Embryonic facial prominence (tissue), 1 donor: Measurements from ENCODE around the gene MAP3K3.

Experiments
- DNase-seq: peaks from one replicate; pipeline ENCODE4 v3.0.0-alpha.2; 2016; ENCODE audit errors: extremely low spot score

Gene MAP3K3

GRCh38 chr17:63694229-63694949 is 72.2 kb downstream of the MAP3K3 start:
- DNase-seq = no peak

GRCh38 chr17:63694950-63695773 is 72.9 kb downstream of the MAP3K3 start:
- DNase-seq = no peak

DNA sequence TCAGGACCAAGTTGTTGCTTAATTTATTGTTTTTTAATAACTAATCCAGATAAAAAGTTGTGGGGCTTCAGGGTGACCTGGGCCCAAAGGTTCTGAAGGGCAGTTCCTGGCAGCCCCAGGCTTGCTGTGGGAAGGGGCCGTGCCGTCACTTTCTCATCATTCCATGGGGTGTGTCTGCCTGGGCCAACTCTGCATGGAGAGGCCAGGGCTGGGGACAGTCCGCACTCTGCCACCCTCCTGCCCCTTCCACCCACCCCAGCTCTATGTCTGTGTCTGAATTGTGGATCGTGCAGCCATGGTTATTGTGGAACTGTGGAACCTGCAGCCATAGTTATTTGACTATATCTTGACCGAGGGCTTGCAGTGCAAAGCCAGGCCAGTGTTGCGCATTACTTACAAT is 73.7 kb downstream of the MAP3K3 start:
- no peak for DNase-seq

- DNase-seq = no peak
These were observed 74.3 kb downstream of the MAP3K3 start for GRCh38 chr17:63696381-63696961.

DNA sequence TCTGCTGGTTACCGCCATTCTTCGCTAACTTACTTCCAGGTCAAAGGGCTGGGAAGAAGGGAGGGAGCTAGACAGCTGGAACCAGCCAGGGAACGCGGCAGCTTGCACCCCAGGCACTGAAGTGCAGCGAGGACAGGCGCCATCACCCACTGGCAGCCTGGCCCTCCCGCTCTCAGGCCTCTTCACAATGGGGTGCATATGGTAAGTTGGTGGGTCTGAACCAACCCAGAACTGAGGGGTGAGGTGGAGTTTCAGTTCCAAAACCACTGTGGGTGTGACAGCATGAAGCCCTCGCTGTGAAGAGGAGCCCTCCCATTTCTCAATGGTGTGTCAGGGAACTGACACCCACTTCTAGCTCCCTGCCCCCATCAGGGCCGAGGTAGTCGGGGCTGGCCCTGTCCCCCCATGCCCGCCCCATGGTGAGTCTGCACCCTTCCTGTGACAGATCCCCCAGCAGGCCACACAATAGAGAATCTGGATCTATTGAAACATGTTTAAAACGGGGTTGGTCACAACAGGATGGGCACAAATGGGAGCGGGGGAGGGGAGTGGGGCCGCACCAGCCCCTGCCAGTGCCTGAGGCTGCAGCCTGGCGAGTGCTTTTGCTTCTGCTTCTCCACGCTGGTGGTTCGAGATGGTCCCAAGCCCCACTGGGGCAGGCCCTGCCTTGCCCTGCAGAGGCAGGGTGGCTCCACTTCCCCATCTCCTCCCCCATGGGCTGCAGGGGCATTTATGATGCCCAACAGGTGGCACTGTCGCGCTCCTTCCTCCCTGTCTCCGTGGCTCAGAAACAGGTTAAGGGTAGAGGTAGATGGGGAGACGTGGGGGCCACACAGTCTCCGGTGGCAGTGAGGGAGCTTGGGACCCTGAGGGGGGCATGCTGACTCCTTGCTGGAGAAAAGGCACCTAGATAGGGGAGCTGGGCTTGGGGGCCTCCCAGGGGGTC is 75.4 kb downstream of the MAP3K3 start:
- no peak for DNase-seq

- DNase-seq = no peak
These were observed 76.2 kb downstream of the MAP3K3 start for GRCh38 chr17:63698381-63698885.

DNA sequence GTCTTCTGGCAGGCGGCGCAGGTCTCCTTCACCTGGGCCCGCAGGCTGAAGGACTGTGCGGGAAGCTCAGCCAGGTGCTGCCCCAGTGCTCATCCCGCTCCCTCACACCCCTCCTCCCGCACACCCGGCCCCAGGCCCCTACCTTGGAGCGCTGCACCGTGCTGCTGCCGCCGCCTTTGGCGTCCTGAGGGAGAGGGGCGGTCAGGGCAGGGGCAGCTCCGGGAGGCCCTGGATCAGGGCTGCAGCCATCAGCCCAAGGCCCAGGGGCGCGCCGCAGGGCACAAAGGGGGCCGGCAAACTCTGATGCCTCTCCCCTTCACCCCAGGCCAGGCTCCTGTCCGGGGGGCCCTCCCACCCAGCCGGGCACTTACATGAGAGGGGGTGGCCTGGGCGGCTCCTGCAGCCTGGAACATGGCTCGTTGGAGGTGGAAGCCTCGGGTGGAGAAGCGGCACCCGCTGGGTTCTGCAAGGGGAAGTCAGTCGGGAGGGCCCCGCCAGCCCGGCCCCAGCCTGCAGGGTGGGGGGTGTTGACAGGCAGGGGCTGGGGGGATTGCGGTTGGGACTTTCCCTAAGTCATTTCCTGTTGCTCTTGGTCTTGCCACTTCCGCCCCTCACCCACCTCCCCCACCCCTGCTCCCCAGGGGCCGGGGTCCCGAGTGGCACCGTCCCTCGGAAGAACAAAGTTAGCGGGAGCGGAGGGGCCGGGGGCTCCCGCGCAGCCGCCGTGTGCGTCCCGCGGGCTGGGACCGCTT is 76.8 kb downstream of the MAP3K3 start:
- no peak for DNase-seq

- DNase-seq = no peak
These were observed 77.7 kb downstream of the MAP3K3 start, which contains the start of gene LIMD2 for GRCh38 chr17:63699638-63700527. Gene LIMD2, minus strand, starts transcription at chr17:63700125. Its CDS starts 827 bp downstream, at chr17:63699298.

GRCh38 chr17:63700528-63701455 is 78.6 kb downstream of the MAP3K3 start:
- no peak for DNase-seq

DNA sequence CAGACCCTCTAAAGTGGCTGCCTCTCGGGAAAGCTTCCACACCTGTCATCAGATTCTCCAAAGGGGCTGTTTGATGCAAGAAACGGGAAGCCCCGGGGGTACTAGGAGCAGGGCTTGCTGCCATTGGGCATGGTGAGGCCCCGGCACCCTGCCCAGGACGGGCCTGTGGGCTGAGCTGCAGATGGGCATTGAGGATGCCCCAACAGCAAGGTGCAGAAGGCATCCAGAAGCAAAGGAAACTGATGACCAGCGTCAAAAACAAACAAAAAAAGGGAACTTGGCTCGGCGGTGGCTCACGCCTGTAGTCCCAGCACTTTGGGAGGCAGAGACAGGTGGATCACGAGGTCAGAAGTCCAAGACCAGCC is 79.2 kb downstream of the MAP3K3 start:
- no peak for DNase-seq

GRCh38 chr17:63701868-63702720 is 79.9 kb downstream of the MAP3K3 start:
- no peak for DNase-seq

DNA sequence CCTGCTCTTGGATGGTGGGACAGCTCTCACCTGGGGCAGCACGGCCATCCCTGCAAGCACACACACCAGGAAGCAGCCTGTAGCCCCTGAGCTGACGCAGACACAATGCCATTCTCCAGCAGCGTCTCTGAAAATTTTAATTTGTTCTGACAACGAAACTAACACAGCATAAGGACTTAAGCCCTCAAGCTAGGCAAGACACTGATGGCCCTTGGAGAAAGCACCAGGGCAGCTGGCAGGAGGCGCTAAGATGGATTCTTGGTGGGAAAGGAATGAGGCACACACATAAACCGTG is 80.5 kb downstream of the MAP3K3 start:
- no peak for DNase-seq

- no peak for DNase-seq
These were observed 80.8 kb downstream of the MAP3K3 start for GRCh38 chr17:63703029-63703428.

DNA sequence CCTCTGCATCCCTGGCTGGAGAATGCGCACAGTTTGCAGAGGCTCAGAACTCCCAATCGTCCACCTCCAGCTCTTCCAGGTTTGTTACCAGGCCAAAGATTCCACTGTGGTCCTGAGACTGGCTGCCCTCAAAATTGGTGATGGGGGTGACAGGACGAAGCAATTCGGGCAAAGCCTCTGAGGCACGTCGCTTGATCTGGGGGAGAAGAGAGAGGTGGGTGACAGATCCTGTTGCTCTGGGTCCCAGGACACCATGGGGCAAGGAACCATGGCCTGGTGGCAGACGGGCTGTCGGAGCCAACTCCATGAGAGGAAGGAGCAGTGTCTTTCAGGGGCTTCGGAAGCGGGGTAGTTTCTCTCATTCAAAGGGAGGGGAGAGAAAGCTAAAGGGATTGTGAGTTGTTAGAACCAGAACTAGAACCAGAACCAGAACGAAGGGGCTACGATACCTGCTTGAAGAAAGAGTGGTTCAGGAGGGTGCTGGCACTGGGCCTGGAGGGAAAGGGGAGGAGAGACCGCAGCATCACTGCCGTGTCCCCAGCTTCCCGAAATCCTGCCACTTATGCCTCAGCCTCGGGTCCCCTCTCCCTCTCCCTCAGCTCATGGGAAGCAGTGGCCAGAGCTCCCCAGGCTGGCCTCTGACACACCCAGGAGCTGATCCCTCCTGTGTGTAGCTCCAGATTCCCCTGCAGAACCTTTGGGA is 81.5 kb downstream of the MAP3K3 start:
- no peak for DNase-seq

DNA sequence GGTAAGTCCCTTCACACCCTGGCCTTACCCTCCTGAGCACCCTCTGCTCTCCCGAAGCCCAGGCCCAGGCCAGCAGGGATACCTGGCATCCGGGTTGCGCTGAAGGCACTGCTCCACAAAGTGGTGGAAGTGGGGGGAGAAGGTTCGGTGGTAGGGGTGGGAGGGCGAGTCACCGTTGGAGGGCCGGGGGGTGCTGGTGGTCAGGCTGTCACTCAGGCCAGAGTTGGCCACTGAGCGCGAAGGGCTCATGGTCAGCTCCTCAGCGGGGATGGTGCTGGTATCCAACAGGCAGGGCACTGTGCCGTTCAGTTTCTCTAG is 82.0 kb downstream of the MAP3K3 start:
- DNase-seq = no peak

GRCh38 chr17:63704836-63705235 is 82.6 kb downstream of the MAP3K3 start:
- no peak for DNase-seq

- no peak for DNase-seq
These were observed 83.4 kb downstream of the MAP3K3 start for GRCh38 chr17:63705657-63706056.
